Neural progenitor cell (in vitro differentiated cells): Measurements from ENCODE around the gene ARAP3. TPM values are rescaled to one million over a fixed set of nuclear protein-coding genes. Genes with fewer than 3 reads are reported as not detected.

Experiments used
- DNase-seq: peaks from one replicate; pipeline ENCODE4 v3.0.0-alpha.2; 2016; ENCODE audit warnings: low spot score
- H2AFZ ChIP-seq: fragments of 200-600 bp; sonication (generic); replicated peaks from 2 replicates; pipeline ENCODE4 v1.6.1; 2016; ENCODE audit warnings: antibody characterized with exemption
- H3F3A ChIP-seq: fragments of 200-600 bp; sonication (generic); 2 replicates; pipeline ENCODE4 v1.6.1; 2016; ENCODE audit warnings: antibody characterized with exemption, low read depth
- H3K27ac ChIP-seq: fragments of 200-600 bp; sonication (generic); 2 replicates; pipeline ENCODE4 v1.5.1; 2016; ENCODE audit warnings: mild to moderate bottlenecking
- H3K27me3 ChIP-seq: fragments of 200-600 bp; sonication (generic); 2 replicates; pipeline ENCODE4 v1.6.1; 2016; ENCODE audit warnings: mild to moderate bottlenecking, moderate library complexity
- H3K36me3 ChIP-seq: fragments of 200-600 bp; sonication (generic); 2 replicates; pipeline ENCODE4 v1.5.1; 2016
- H3K4me1 ChIP-seq: fragments of 200-600 bp; sonication (generic); 2 replicates; pipeline ENCODE4 v1.6.1; 2016; ENCODE audit warnings: mixed run types
- H3K4me2 ChIP-seq: fragments of 200-600 bp; sonication (generic); 2 replicates; pipeline ENCODE4 v1.6.1; 2016
- H3K4me3 ChIP-seq: fragments of 200-600 bp; sonication (generic); 2 replicates; pipeline ENCODE4 v1.5.1; 2016
- H3K79me2 ChIP-seq: fragments of 200-600 bp; sonication (generic); 2 replicates; pipeline ENCODE4 v1.6.1; 2016; ENCODE audit warnings: low read depth
- H3K9ac ChIP-seq: fragments of 200-600 bp; sonication (generic); 2 replicates; pipeline ENCODE4 v1.6.1; 2016
- H3K9me3 ChIP-seq: fragments of 200-600 bp; sonication (generic); 2 replicates; pipeline ENCODE4 v1.5.1; 2016; ENCODE audit warnings: low read depth
- H4K20me1 ChIP-seq: fragments of 200-600 bp; sonication (generic); 2 replicates; pipeline ENCODE4 v1.6.1; 2016; ENCODE audit warnings: low read depth
- H3K27ac Mint-ChIP-seq: 3 replicates; pipeline ENCODE4 v1.8.0; 2021; ENCODE audit warnings: mixed read lengths
- H3K27me3 Mint-ChIP-seq: 2 replicates; pipeline ENCODE4 v1.8.0; 2022; ENCODE audit warnings: low read depth, mild to moderate bottlenecking, inconsistent platforms, moderate library complexity, mixed read lengths; ENCODE audit not compliant: insufficient read depth
- H3K36me3 Mint-ChIP-seq: 3 replicates; pipeline ENCODE4 v1.8.0; 2021; ENCODE audit warnings: mixed read lengths
- H3K4me1 Mint-ChIP-seq: 3 replicates; pipeline ENCODE4 v1.8.0; 2021; ENCODE audit warnings: mixed read lengths
- H3K4me3 Mint-ChIP-seq: 3 replicates; pipeline ENCODE4 v1.8.0; 2021; ENCODE audit warnings: mild to moderate bottlenecking, moderate library complexity, mixed read lengths
- H3K9me3 Mint-ChIP-seq: 3 replicates; pipeline ENCODE4 v1.8.0; 2020; ENCODE audit warnings: mixed read lengths
- EZH2 ChIP-seq: fragments of 200-600 bp; sonication (generic); IDR thresholded peaks from 2 replicates; pipeline ENCODE4 v1.6.1; 2017; ENCODE audit warnings: antibody characterized with exemption, mild to moderate bottlenecking, moderate library complexity
- EZH2phosphoT487 ChIP-seq: fragments of 200-600 bp; sonication (generic); IDR thresholded peaks from 2 replicates; pipeline ENCODE4 v1.6.1; 2017; ENCODE audit warnings: antibody characterized with exemption
- total RNA-seq: library from RNA; depleted of rRNA; stranded (reverse); fragments of >200 nt; gene quantifications from 2 replicates; pipeline ENCODE4 v1.2.3, GENCODE V29; 2015; ENCODE audit warnings: low replicate concordance
- TF ChIP-seq, protein P1 (sequence below): fragments of 200-600 bp; sonication (generic); IDR thresholded peaks from 2 replicates; pipeline ENCODE4 v1.5.1; 2017; ENCODE audit warnings: antibody characterized with exemption, mild to moderate bottlenecking

Gene ARAP3
- total RNA-seq, 1 donor from 2014 or later: 7.6 TPM

DNA sequence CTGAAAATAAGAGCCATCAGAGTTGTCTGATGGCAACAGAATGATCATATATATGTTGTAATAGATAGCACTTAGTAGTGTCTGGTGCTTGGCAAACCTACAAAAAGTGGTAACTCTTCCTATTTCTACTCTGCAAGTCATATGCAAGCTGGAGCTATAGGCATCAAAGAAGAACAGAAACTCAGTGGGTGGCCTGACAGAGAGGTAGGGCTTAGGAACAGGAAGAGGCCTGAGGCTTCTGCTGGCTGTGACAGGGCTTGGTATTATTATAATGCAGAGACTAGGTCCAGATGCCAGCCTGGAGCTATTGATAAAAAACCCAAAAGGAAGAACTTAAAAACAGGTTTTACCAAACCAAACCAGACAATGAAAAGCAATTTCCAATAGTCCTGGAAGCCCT lies 58.8 kb downstream of the ARAP3 start:
- H3K36me3 ChIP-seq: peaks cover 3% of the 10 kb centered on the region
- H3K4me3 Mint-ChIP-seq: no peak overlapping the region

DNA sequence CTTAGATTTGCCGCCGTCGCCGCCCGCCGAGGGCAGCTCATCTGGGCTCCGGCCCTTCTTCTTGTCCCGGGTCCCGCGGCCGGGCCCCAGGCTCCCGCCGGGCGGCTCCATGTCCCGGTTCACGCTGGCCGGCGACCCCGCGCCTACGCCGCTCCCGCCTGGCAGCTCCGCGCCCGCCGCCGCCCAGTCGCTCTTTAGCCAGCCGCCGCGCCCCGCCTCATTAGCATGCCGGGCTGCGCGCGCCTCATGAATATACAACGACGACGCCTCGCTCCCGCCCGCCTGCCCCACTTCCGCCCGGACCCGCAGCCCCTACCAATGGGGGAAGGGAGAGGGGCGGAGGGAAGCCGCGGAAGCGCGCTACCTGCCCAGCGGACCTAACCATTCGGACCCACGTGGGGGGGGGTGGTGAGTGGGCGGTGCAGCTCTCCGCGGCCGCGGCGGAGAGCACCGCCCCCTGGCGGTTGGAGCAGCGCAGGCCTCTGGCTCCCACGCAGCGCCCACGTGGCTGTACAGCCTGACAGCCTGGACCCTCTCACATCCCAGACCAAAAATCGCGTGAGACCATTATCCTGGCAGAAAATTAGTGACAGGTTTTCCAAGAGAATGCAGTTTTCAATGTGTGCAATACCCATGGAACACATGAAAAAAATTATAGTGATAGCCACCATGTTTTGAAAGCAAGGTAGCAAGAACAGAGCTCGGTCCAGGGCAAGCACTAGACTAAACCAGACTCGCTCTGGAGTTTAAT lies 63.1 kb downstream of the ARAP3 start, which contains the start of gene DIAPH1:
TSS of gene DIAPH1 (minus strand) at position 197 of the 751 bp plus-strand sequence. CDS start at position 111, 86 bp downstream.
- peaks cover 27% of the 10 kb centered on the region for H3K4me1 ChIP-seq
- H3K36me3 ChIP-seq: no peaks in the 10 kb centered on the region
- no peaks in the 10 kb centered on the region for H3K27me3 ChIP-seq
- TF ChIP-seq, protein P1, sequence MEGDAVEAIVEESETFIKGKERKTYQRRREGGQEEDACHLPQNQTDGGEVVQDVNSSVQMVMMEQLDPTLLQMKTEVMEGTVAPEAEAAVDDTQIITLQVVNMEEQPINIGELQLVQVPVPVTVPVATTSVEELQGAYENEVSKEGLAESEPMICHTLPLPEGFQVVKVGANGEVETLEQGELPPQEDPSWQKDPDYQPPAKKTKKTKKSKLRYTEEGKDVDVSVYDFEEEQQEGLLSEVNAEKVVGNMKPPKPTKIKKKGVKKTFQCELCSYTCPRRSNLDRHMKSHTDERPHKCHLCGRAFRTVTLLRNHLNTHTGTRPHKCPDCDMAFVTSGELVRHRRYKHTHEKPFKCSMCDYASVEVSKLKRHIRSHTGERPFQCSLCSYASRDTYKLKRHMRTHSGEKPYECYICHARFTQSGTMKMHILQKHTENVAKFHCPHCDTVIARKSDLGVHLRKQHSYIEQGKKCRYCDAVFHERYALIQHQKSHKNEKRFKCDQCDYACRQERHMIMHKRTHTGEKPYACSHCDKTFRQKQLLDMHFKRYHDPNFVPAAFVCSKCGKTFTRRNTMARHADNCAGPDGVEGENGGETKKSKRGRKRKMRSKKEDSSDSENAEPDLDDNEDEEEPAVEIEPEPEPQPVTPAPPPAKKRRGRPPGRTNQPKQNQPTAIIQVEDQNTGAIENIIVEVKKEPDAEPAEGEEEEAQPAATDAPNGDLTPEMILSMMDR: peak; percentile 97
- TF ChIP-seq EZH2: no peak
- peaks cover 9% of the 10 kb centered on the region for H4K20me1 ChIP-seq
- Mint-ChIP-seq H3K4me3 (peak within 1 kb of the TSS; percentile 92), H3K9me3 (no peaks in the 10 kb centered on the region), H3K36me3 (peaks cover 27% of the 10 kb centered on the region), H3K4me1 (peaks cover 23% of the 10 kb centered on the region), H3K27me3 (peaks cover 5% of the 10 kb centered on the region), H3K27ac (no peak within 1 kb of the TSS)
- peaks cover 31% of the 10 kb centered on the region for H3F3A ChIP-seq
- peak within 1 kb of the TSS; percentile 75 for H2AFZ ChIP-seq
- H3K9me3 ChIP-seq: no peaks in the 10 kb centered on the region
- H3K79me2 ChIP-seq: peaks cover 45% of the 10 kb centered on the region
- peak; percentile 99 for DNase-seq
- H3K9ac ChIP-seq: peak within 1 kb of the TSS; percentile 73
- H3K27ac ChIP-seq: peak within 1 kb of the TSS; percentile 60
- peak within 1 kb of the TSS; percentile 94 for H3K4me2 ChIP-seq
- peak within 1 kb of the TSS; percentile 99 for H3K4me3 ChIP-seq

More for the DNA sequence above, 58.8 kb downstream of the ARAP3 start:
- Histone ChIP-seq H3K9ac (no peak overlapping the region), H2AFZ (no peak overlapping the region), H3K9me3 (no peaks in the 10 kb centered on the region), H3K79me2 (peaks cover 3% of the 10 kb centered on the region), H3K4me3 (no peak overlapping the region), H3F3A (peaks cover 19% of the 10 kb centered on the region), H3K27me3 (no peaks in the 10 kb centered on the region), H4K20me1 (peaks cover 4% of the 10 kb centered on the region), H3K4me2 (no peak overlapping the region), H3K4me1 (no peaks in the 10 kb centered on the region), H3K27ac (no peak overlapping the region)
- H3K27me3 Mint-ChIP-seq: no peaks in the 10 kb centered on the region
- DNase-seq: peak; percentile 20
- no peaks in the 10 kb centered on the region for H3K9me3 Mint-ChIP-seq
- H3K36me3 Mint-ChIP-seq: peaks cover 40% of the 10 kb centered on the region
- no peaks in the 10 kb centered on the region for H3K4me1 Mint-ChIP-seq
- TF ChIP-seq, protein P1: no peak
- TF ChIP-seq EZH2phosphoT487 (no peak), EZH2 (no peak)
- no peak overlapping the region for H3K27ac Mint-ChIP-seq

DNA sequence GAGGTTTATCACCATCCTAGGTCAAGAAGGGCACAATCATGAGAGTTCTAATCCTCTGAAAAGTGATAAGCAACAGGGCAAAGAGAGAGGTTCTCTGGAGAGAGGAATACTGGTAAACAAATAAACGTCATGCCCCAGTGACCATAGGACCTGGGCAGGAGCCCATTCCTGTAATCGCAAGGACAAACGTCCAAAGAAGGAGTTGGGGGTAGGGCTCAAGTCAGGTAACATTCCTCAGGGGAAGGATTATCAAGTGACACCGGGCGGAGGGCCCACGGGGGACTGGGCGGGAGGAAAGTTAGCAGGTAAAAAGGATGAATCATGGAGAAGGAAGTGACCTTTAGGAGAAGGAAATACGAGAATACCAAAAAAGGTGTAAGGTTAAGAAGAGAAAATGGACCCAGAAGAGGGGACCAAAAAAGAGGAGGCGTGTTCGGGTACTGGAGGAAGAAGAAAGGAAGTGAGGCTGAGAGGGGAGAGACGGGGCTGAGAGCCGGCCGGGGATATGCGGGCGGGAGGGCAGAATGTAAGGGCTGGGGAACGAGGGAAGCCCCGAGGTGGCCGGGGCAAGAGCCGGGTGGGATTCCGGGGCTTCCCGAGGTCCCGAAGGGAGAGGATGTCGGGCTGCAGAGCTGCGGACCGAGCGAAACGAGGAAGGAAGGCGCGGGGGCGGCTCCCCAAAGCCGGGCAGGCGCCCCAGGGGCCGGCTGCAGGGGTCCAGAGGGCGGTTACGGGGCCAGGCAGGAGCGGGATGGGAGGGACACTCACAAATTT lies 63.8 kb downstream of the ARAP3 start:
- H2AFZ ChIP-seq: peak overlapping the region; percentile 75
- H3K9ac ChIP-seq: peak overlapping the region; percentile 73
- peaks cover 35% of the 10 kb centered on the region for H3K4me1 ChIP-seq
- peak overlapping the region; percentile 99 for H3K4me3 ChIP-seq
- Mint-ChIP-seq H3K9me3 (no peaks in the 10 kb centered on the region), H3K4me3 (peak overlapping the region; percentile 92), H3K4me1 (peaks cover 30% of the 10 kb centered on the region), H3K27me3 (peaks cover 5% of the 10 kb centered on the region), H3K27ac (no peak overlapping the region), H3K36me3 (peaks cover 22% of the 10 kb centered on the region)
- peaks cover 8% of the 10 kb centered on the region for H4K20me1 ChIP-seq
- H3K27me3 ChIP-seq: no peaks in the 10 kb centered on the region
- H3F3A ChIP-seq: peaks cover 34% of the 10 kb centered on the region
- DNase-seq: peak; percentile 73
- no peaks in the 10 kb centered on the region for H3K9me3 ChIP-seq
- H3K79me2 ChIP-seq: peaks cover 53% of the 10 kb centered on the region
- H3K27ac ChIP-seq: peak overlapping the region; percentile 60
- H3K36me3 ChIP-seq: no peaks in the 10 kb centered on the region
- TF ChIP-seq EZH2 (no peak), EZH2phosphoT487 (no peak)
- TF ChIP-seq, protein P1: no peak
- peak overlapping the region; percentile 94 for H3K4me2 ChIP-seq
